Keratinocyte (primary cell): Measurements from ENCODE around the gene TWF2. TPM values are rescaled to one million over a fixed set of nuclear protein-coding genes. Genes with fewer than 3 reads are reported as not detected.

Experiments used
- DNase-seq: peaks from one replicate; pipeline ENCODE4 v3.0.0-alpha.2; 2011; ENCODE audit warnings: low read depth, missing footprints, low spot score
- FAIRE-seq: peaks from 2 replicates; lab custom pipeline; 2011; peaks lifted over from hg19 to GRCh38; lab: Jason Lieb, UNC
- H2AFZ ChIP-seq: 2 replicates; pipeline ENCODE4 v1.6.0; 2012; ENCODE audit warnings: low read length, control low read depth, inconsistent platforms; ENCODE audit not compliant: control insufficient read depth
- H3K27ac ChIP-seq: 2 replicates; pipeline ENCODE4 v1.5.1; 2011; ENCODE audit warnings: low read length; ENCODE audit not compliant: control insufficient read depth, insufficient read depth
- H3K27me3 ChIP-seq: 3 replicates; pipeline ENCODE4 v1.6.0; 2011; ENCODE audit warnings: low read length; ENCODE audit not compliant: control insufficient read depth, insufficient read depth; ENCODE audit errors: extremely low read depth
- H3K36me3 ChIP-seq, 2 experiments: 2 replicates in 1 of 2; 3 replicates in 1 of 2; pipeline ENCODE4 v1.5.1; 2011; ENCODE audit warnings: low read length in 2 of 2, mild to moderate bottlenecking in 1 of 2; ENCODE audit not compliant: control insufficient read depth in 2 of 2, insufficient read depth in 2 of 2; ENCODE audit errors: extremely low read depth in 1 of 2
- H3K4me1 ChIP-seq: 3 replicates; pipeline ENCODE4 v1.5.1; 2011; ENCODE audit warnings: low read length; ENCODE audit not compliant: control insufficient read depth, insufficient read depth; ENCODE audit errors: extremely low read depth
- H3K4me2 ChIP-seq: 3 replicates; pipeline ENCODE4 v1.6.0; 2011; ENCODE audit warnings: low read depth, low read length; ENCODE audit not compliant: control insufficient read depth, insufficient read depth; ENCODE audit errors: extremely low read depth
- H3K4me3 ChIP-seq, 3 experiments: fragments of 200-600 bp in 1 of 3; sonication (generic) in 1 of 3; 2 replicates in 2 of 3; 3 replicates in 1 of 3; pipeline ENCODE4 v1.5.1; 2011 to 2016; ENCODE audit warnings: low read length in 3 of 3, mild to moderate bottlenecking in 3 of 3, control low read depth in 2 of 3, inconsistent platforms in 1 of 3, low read depth in 1 of 3, mixed read lengths in 1 of 3, mixed run types in 1 of 3, moderate library complexity in 1 of 3; ENCODE audit not compliant: control insufficient read depth in 2 of 3, insufficient read depth in 2 of 3; ENCODE audit errors: extremely low read depth in 1 of 3
- H3K79me2 ChIP-seq: 2 replicates; pipeline ENCODE4 v1.6.0; 2012; ENCODE audit warnings: low read length; ENCODE audit not compliant: control insufficient read depth, insufficient read depth
- H3K9ac ChIP-seq: 3 replicates; pipeline ENCODE4 v1.6.0; 2011; ENCODE audit warnings: low read length; ENCODE audit not compliant: control insufficient read depth, insufficient read depth; ENCODE audit errors: extremely low read depth
- H3K9me1 ChIP-seq: 3 replicates; pipeline ENCODE4 v1.6.0; 2011; ENCODE audit warnings: low read length; ENCODE audit not compliant: control insufficient read depth, insufficient read depth; ENCODE audit errors: extremely low read depth
- H3K9me3 ChIP-seq: 2 replicates; pipeline ENCODE4 v1.5.1; 2012; ENCODE audit warnings: low read depth, low read length; ENCODE audit not compliant: control insufficient read depth
- H4K20me1 ChIP-seq: 3 replicates; pipeline ENCODE4 v1.6.0; 2011; ENCODE audit warnings: low read length; ENCODE audit not compliant: control insufficient read depth, insufficient read depth; ENCODE audit errors: extremely low read depth
- EZH2 ChIP-seq: IDR thresholded peaks from one replicate; pipeline ENCODE4 v1.6.1; 2012; ENCODE audit warnings: inconsistent platforms, mild to moderate bottlenecking, low read length, moderate library complexity
- dilution Hi-C: fragments of 300-500 bp; cut with MboI; formaldehyde crosslinking; loops from one replicate; pipeline ENCODE4 v1.7.0; 2020; ENCODE audit warnings: low sequenced_read_pairs; ENCODE audit not compliant: extremely low pct_ligation_motif_present
- polyA plus RNA-seq, 5 experiments: library from polyadenylated mRNA; depleted of rRNA in 3 of 5; stranded (reverse) in 3 of 5; stranded (forward) in 1 of 5; unstranded in 1 of 5; fragments of >200 nt; gene quantifications; 1 replicate in 1 of 5; 2 replicates in 3 of 5; 3 replicates in 1 of 5; pipeline versions ENCODE4 v1.2.1 to v1.2.3, GENCODE V29; 2011 to 2012; ENCODE audit warnings: missing spikeins in 2 of 5, low read depth in 1 of 5, low replicate concordance in 1 of 5
- TF ChIP-seq, protein P1 (sequence below), 3 experiments: IDR thresholded peaks in 1 of 3; conservative IDR thresholded peaks in 1 of 3; optimal IDR thresholded peaks in 1 of 3; 2 replicates in 2 of 3; 3 replicates in 1 of 3; pipeline versions ENCODE3 to v1.5.1; 2011; ENCODE audit warnings: low read length in 3 of 3, mild to moderate bottlenecking in 3 of 3, moderate library complexity in 2 of 3, control low read depth in 1 of 3, inconsistent platforms in 1 of 3; ENCODE audit not compliant: insufficient read depth in 2 of 3; ENCODE audit errors: extremely low read depth in 1 of 3

TWF2 gene
- polyA plus RNA-seq, 1 donor (not counting 4 experiments of a cell fraction or from before 2014, with no cell fraction given): 70.4 TPM

GRCh38 chr3:52196977-52197376 is 42.0 kb downstream of the TWF2 start:
- Histone ChIP-seq H3K36me3 (peaks cover 4 to 12% of the 10 kb centered on the region in 2 experiments), H3K79me2 (peaks cover 15% of the 10 kb centered on the region), H3K4me2 (peak overlapping the region; percentile 83), H3K27me3 (no peaks in the 10 kb centered on the region), H3K9me3 (no peaks in the 10 kb centered on the region), H2AFZ (no peak overlapping the region), H3K4me1 (peaks cover 23% of the 10 kb centered on the region), H4K20me1 (no peaks in the 10 kb centered on the region), H3K9ac (no peak overlapping the region), H3K4me3 (peak overlapping the region in 1 of 3 experiments; percentile 92), H3K9me1 (no peaks in the 10 kb centered on the region), H3K27ac (peak overlapping the region; percentile 58)
- TF ChIP-seq, protein P1, sequence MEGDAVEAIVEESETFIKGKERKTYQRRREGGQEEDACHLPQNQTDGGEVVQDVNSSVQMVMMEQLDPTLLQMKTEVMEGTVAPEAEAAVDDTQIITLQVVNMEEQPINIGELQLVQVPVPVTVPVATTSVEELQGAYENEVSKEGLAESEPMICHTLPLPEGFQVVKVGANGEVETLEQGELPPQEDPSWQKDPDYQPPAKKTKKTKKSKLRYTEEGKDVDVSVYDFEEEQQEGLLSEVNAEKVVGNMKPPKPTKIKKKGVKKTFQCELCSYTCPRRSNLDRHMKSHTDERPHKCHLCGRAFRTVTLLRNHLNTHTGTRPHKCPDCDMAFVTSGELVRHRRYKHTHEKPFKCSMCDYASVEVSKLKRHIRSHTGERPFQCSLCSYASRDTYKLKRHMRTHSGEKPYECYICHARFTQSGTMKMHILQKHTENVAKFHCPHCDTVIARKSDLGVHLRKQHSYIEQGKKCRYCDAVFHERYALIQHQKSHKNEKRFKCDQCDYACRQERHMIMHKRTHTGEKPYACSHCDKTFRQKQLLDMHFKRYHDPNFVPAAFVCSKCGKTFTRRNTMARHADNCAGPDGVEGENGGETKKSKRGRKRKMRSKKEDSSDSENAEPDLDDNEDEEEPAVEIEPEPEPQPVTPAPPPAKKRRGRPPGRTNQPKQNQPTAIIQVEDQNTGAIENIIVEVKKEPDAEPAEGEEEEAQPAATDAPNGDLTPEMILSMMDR (optimal IDR thresholded peaks at IDR 0.05 in 1 of 3, IDR thresholded peaks at IDR 0.05 in 1 of 3, conservative IDR thresholded peaks at IDR 0.05 in 1 of 3; ENCODE audit: extremely low read depth in 1 of 3, insufficient read depth in 2 of 3, low read length in 3 of 3): no peak
- TF ChIP-seq EZH2: no peak
- dilution Hi-C loops: no loop called here
- DNase-seq (no peak), FAIRE-seq (peak; percentile 34)

GRCh38 chr3:52195823-52196331 is 43.1 kb downstream of the TWF2 start:
- H3K79me2 ChIP-seq: peaks cover 15% of the 10 kb centered on the region
- no peak for TF ChIP-seq EZH2
- TF ChIP-seq, protein P1 (optimal IDR thresholded peaks at IDR 0.05 in 1 of 3, IDR thresholded peaks at IDR 0.05 in 1 of 3, conservative IDR thresholded peaks at IDR 0.05 in 1 of 3; ENCODE audit: extremely low read depth in 1 of 3, insufficient read depth in 2 of 3, low read length in 3 of 3): no peak
- dilution Hi-C loops: no loop called here
- peaks cover 0 to 8% of the 10 kb centered on the region in 2 experiments for H3K36me3 ChIP-seq
- no peak overlapping the region for H3K27ac ChIP-seq
- no peaks in the 10 kb centered on the region for H3K27me3 ChIP-seq
- DNase-seq (no peak), FAIRE-seq (no peak)
- no peak overlapping the region for H3K4me3 ChIP-seq
- peaks cover 23% of the 10 kb centered on the region for H3K4me1 ChIP-seq
- no peak overlapping the region for H3K4me2 ChIP-seq
- H3K9ac ChIP-seq: no peak overlapping the region
- no peaks in the 10 kb centered on the region for H3K9me3 ChIP-seq
- no peaks in the 10 kb centered on the region for H4K20me1 ChIP-seq
- H3K9me1 ChIP-seq: no peaks in the 10 kb centered on the region
- no peak overlapping the region for H2AFZ ChIP-seq
